Tibial artery (tissue), 4 donors: Measurements from ENCODE around the gene FIGNL2.
"Not testable (repeated sequence)": the region's sequence is repeated elsewhere in the genome, so short reads cannot be mapped to it uniquely, and the experiment has no call there.

ENCODE experiments used
- DNase-seq, 2 donors: peaks; one replicate each; pipeline ENCODE4 v3.0.0-alpha.2; 2019
- H3K27ac ChIP-seq, 2 donors: fragments of 200-600 bp; sonication (generic) in 1 of 2; 1 replicate in 1 of 2; 2 replicates in 1 of 2; pipeline ENCODE4 v1.5.1; 2018 to 2019; ENCODE audit warnings: mild to moderate bottlenecking in 1 of 2
- H3K27me3 ChIP-seq, 2 donors: fragments of 200-600 bp; sonication (generic) in 1 of 2; one replicate each; pipeline versions ENCODE4 v1.5.1 to v1.6.0; 2016 to 2019
- H3K36me3 ChIP-seq, 3 donors: fragments of 200-600 bp; sonication (generic) in 2 of 3; one replicate each; pipeline ENCODE4 v1.5.1; 2016 to 2019; ENCODE audit warnings: mild to moderate bottlenecking in 2 of 3
- H3K4me1 ChIP-seq, 4 donors: fragments of 200-600 bp; sonication (generic) in 2 of 4; 1 replicate in 3 of 4; 2 replicates in 1 of 4; pipeline ENCODE4 v1.5.1; 2016 to 2019
- H3K4me3 ChIP-seq, 2 donors: fragments of 200-600 bp; sonication (generic) in 1 of 2; 1 replicate in 1 of 2; 2 replicates in 1 of 2; pipeline ENCODE4 v1.5.1; 2018 to 2019; ENCODE audit warnings: mild to moderate bottlenecking in 2 of 2
- H3K9me3 ChIP-seq, 3 donors: fragments of 200-600 bp; sonication (generic) in 1 of 3; one replicate each; pipeline ENCODE4 v1.5.1; 2016 to 2019
- intact Hi-C: fragments of 100-400 bp; cut with DNase I; formaldehyde crosslinking; loops from one replicate; pipeline ENCODE4 v1.15.0; 2023; ENCODE audit warnings: low total_unique reads
- TF ChIP-seq, protein P1 (sequence below), 2 experiments: fragments of 200-600 bp in 1 of 2; fragments of 450-650 bp in 1 of 2; IDR thresholded peaks; one replicate each; pipeline ENCODE4 v1.5.1; 2017 to 2019; ENCODE audit warnings: antibody characterized with exemption in 2 of 2, mild to moderate bottlenecking in 1 of 2, moderate library complexity in 1 of 2

The FIGNL2 gene

DNA sequence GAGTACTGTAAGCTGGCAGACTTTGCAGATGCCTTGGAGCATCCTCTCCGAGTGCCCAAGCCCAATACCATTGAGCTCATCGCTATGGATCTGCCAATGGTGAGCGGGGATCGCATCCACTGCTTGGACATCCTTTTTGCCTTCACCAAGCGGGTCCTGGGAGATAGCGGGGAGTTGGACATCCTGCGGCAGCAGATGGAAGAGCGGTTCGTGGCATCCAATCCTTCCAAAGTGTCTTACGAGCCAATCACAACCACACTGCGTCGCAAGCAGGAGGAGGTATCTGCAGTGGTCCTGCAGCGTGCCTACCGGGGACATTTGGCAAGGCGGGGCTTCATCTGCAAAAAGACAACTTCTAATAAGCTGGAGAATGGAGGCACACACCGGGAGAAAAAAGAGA is 41.6 kb downstream of the FIGNL2 start:
- TF ChIP-seq, protein P1, sequence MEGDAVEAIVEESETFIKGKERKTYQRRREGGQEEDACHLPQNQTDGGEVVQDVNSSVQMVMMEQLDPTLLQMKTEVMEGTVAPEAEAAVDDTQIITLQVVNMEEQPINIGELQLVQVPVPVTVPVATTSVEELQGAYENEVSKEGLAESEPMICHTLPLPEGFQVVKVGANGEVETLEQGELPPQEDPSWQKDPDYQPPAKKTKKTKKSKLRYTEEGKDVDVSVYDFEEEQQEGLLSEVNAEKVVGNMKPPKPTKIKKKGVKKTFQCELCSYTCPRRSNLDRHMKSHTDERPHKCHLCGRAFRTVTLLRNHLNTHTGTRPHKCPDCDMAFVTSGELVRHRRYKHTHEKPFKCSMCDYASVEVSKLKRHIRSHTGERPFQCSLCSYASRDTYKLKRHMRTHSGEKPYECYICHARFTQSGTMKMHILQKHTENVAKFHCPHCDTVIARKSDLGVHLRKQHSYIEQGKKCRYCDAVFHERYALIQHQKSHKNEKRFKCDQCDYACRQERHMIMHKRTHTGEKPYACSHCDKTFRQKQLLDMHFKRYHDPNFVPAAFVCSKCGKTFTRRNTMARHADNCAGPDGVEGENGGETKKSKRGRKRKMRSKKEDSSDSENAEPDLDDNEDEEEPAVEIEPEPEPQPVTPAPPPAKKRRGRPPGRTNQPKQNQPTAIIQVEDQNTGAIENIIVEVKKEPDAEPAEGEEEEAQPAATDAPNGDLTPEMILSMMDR (IDR thresholded peaks at IDR 0.05) = no peak
- no peaks in the 10 kb centered on the region for H3K9me3 ChIP-seq
- no peaks in the 10 kb centered on the region for H3K36me3 ChIP-seq
- H3K4me1 ChIP-seq = no peaks in the 10 kb centered on the region
- H3K27me3 ChIP-seq = peaks cover 0 to 3% of the 10 kb centered on the region in 2 donors
- no peak overlapping the region for H3K4me3 ChIP-seq
- H3K27ac ChIP-seq = no peak overlapping the region
- intact Hi-C loops = no loop called here
- no peak for DNase-seq

DNA sequence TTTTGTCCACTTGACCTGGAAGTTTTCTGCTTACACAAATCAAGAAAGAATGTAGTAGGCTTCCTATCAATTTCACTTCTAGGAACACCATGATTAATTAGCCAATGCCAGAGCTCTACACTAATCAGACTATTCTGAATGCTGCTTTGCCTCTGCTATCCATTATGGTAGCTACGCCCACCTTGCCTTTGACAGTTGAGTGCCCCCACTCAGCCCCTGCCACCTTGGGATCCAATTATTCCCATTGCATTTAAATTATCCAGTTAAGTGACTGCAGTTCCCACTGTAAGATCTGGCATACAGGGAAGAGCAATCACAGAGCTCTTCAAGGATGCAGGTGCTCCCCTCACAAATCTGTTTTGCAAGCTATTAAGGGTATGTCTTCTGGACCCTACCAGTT is 47.5 kb downstream of the FIGNL2 start:
- no peaks in the 10 kb centered on the region for H3K36me3 ChIP-seq
- H3K4me1 ChIP-seq = no peaks in the 10 kb centered on the region
- H3K9me3 ChIP-seq = no peaks in the 10 kb centered on the region
- H3K27ac ChIP-seq = no peak overlapping the region
- TF ChIP-seq, protein P1 (IDR thresholded peaks at IDR 0.05) = no peak
- H3K27me3 ChIP-seq = no peaks in the 10 kb centered on the region
- DNase-seq = no peak
- no peak overlapping the region for H3K4me3 ChIP-seq
- intact Hi-C loops = no loop called here

DNA sequence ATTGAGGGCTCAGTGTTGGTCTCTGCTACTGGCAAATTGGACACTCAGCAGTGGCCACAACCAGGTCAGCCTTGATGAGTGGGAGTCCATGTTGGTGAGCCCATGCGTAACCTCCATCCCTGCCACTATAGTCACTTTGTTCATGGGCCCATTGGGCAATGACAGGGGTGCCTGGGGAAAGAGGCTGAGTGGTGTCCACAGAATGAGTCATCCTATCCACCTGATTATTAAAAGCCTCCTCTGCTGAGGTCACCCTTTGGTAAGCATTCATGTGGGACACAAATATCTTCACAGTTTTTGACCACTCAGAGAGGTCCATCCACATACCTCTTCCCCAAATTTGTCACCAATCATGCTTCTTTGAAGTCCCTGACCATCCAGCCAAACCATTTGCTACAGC is 50.0 kb downstream of the FIGNL2 start:
- Histone ChIP-seq H3K27me3 (no peaks in the 10 kb centered on the region), H3K27ac (no peak overlapping the region), H3K4me3 (no peak overlapping the region), H3K4me1 (no peaks in the 10 kb centered on the region), H3K36me3 (no peaks in the 10 kb centered on the region), H3K9me3 (no peaks in the 10 kb centered on the region)
- DNase-seq = no peak
- intact Hi-C loops = no loop called here
- TF ChIP-seq, protein P1 (IDR thresholded peaks at IDR 0.05) = no peak

DNA sequence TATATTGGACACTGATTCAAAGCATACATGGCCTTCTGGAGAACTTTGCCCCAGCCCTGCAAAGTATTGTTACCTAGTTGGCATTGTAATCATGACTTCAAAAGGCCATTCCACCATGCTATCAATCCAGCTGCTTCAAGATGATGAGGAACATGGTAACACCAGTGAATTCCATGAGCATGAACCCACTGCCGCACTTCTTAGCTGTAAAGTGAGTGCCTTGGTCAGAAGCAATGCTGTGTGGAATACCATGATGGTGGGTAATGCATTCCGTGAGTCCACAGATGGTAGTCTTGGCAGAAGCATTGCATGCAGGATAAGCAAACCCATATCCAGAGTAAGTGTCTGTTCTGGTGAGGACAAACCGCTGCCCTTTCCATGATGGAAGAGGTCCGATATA is 50.5 kb downstream of the FIGNL2 start:
- intact Hi-C loops, H3K27ac ChIP-seq, H3K4me3 ChIP-seq, H3K36me3 ChIP-seq, H3K27me3 ChIP-seq, H3K9me3 ChIP-seq, DNase-seq, H3K4me1 ChIP-seq: not testable (repeated sequence)

DNA sequence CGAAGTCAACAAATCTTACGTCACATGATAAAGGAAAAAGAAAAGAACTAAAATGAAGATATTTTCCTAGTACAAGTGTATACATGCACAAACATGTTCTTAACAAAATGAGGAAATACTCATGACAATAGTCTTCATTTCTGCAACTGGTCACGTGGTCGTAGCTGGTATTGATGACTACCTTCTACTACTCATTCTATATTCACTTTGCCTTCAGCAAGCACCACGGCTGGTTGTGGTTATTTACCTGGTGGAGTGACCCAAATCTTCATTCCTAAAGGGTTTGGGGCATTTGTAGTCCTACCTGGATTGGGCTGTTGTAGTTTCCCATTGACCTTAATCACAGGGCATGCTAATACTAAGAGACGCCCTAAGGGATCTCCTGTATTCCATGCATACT is 51.2 kb downstream of the FIGNL2 start:
- DNase-seq = no peak
- intact Hi-C loops = no loop called here
- H3K4me3 ChIP-seq = no peak overlapping the region
- no peaks in the 10 kb centered on the region for H3K36me3 ChIP-seq
- H3K27me3 ChIP-seq = no peaks in the 10 kb centered on the region
- H3K27ac ChIP-seq = no peak overlapping the region
- no peaks in the 10 kb centered on the region for H3K9me3 ChIP-seq
- TF ChIP-seq, protein P1 (IDR thresholded peaks at IDR 0.05) = no peak
- H3K4me1 ChIP-seq = no peaks in the 10 kb centered on the region

DNA sequence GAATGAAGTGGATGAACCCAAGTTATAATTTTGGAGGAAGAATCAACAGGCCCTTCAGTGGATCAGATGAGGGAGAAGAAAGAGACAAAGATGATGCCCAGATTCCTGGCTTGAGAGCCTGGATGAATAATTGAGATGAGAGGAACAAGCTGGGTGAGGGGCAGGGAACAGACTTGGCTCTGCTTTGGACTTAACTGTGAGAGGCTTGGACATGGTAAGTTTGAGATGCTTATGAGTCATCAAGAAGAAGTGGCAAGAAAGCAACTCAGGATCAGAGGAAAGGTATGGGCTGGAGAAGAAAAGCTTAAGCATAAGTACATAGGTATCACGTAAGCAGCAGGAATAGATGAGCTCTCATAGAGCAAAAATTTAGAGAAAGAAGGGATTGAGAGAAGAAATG is 55.3 kb downstream of the FIGNL2 start:
- H3K4me3 ChIP-seq = no peak overlapping the region
- TF ChIP-seq, protein P1 (IDR thresholded peaks at IDR 0.05) = no peak
- no peaks in the 10 kb centered on the region for H3K4me1 ChIP-seq
- H3K27me3 ChIP-seq = no peaks in the 10 kb centered on the region
- no peak overlapping the region for H3K27ac ChIP-seq
- no peaks in the 10 kb centered on the region for H3K9me3 ChIP-seq
- DNase-seq = no peak
- intact Hi-C loops = no loop called here
- no peaks in the 10 kb centered on the region for H3K36me3 ChIP-seq
